GM10266 (cell line): ENCODE measurements around the gene FAM111B.
"Not testable (repeated sequence)": the region's sequence is repeated elsewhere in the genome, so short reads cannot be mapped to it uniquely, and the experiment has no call there.

ENCODE experiments used
- DNase-seq: peaks from one replicate; pipeline ENCODE4 v3.0.0; 2012; ENCODE audit errors: extremely low spot score
- TF ChIP-seq, protein P1 (sequence below): IDR thresholded peaks from 2 replicates; pipeline ENCODE4 v1.5.1; 2012; ENCODE audit warnings: mild to moderate bottlenecking, low read depth; ENCODE audit not compliant: control insufficient read depth, insufficient read depth; ENCODE audit errors: missing control alignments

Gene FAM111B, protein sequence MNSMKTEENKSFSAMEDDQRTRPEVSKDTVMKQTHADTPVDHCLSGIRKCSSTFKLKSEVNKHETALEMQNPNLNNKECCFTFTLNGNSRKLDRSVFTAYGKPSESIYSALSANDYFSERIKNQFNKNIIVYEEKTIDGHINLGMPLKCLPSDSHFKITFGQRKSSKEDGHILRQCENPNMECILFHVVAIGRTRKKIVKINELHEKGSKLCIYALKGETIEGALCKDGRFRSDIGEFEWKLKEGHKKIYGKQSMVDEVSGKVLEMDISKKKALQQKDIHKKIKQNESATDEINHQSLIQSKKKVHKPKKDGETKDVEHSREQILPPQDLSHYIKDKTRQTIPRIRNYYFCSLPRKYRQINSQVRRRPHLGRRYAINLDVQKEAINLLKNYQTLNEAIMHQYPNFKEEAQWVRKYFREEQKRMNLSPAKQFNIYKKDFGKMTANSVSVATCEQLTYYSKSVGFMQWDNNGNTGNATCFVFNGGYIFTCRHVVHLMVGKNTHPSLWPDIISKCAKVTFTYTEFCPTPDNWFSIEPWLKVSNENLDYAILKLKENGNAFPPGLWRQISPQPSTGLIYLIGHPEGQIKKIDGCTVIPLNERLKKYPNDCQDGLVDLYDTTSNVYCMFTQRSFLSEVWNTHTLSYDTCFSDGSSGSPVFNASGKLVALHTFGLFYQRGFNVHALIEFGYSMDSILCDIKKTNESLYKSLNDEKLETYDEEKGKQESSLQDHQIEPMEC

DNA sequence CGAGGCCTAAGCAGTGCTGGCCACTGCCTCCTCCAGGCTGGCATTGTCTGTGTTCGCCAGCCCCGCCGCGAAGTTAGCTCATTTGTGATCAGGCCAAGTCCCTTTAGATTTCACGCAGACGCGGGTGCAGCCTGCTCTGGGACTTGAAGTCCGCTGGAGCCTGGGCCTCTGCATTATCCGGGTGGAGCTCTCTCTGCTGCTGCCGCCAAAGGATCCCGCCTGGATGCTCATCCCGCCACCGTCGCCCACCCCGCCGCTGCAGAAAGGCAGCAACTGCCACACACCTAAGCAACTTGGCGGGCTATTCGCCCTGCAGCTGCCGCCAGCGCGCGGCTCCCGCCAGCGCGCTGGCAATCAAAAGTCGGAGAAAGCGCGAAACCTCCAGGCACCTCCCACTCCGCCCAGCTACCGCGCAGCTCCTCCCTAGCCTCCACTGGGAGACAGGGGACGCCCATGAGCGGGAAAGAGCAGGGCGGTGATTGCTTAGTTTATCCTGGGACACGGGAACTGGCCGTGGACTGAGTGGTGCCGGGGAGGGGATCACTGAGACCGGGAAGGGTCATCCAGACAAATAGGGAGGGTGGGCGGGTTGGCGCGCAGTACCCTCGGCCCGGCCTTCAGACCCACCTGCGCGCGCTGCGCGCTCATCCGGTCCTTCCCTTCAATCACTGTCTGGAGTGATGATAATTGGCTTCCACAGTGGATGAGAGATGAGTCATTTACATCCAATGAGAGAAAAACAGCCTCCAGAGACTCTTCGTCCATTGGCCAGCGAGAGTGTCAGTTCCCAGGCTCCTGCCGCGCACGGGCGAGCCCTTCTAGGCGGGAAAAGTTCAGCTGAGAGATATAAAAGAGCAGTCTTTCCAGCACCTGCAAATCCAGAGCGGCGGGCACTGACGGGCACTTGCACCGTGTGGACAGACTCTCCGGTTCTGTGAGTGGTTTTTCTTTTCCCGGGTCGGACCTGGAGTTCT is at the start of gene FAM111B:
FAM111B (plus strand) TSS at position 875 of the 974 bp plus-strand sequence. CDS start 2,389 bp downstream, outside the sequence.
- TF ChIP-seq, protein P1, sequence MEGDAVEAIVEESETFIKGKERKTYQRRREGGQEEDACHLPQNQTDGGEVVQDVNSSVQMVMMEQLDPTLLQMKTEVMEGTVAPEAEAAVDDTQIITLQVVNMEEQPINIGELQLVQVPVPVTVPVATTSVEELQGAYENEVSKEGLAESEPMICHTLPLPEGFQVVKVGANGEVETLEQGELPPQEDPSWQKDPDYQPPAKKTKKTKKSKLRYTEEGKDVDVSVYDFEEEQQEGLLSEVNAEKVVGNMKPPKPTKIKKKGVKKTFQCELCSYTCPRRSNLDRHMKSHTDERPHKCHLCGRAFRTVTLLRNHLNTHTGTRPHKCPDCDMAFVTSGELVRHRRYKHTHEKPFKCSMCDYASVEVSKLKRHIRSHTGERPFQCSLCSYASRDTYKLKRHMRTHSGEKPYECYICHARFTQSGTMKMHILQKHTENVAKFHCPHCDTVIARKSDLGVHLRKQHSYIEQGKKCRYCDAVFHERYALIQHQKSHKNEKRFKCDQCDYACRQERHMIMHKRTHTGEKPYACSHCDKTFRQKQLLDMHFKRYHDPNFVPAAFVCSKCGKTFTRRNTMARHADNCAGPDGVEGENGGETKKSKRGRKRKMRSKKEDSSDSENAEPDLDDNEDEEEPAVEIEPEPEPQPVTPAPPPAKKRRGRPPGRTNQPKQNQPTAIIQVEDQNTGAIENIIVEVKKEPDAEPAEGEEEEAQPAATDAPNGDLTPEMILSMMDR = no peak

DNA sequence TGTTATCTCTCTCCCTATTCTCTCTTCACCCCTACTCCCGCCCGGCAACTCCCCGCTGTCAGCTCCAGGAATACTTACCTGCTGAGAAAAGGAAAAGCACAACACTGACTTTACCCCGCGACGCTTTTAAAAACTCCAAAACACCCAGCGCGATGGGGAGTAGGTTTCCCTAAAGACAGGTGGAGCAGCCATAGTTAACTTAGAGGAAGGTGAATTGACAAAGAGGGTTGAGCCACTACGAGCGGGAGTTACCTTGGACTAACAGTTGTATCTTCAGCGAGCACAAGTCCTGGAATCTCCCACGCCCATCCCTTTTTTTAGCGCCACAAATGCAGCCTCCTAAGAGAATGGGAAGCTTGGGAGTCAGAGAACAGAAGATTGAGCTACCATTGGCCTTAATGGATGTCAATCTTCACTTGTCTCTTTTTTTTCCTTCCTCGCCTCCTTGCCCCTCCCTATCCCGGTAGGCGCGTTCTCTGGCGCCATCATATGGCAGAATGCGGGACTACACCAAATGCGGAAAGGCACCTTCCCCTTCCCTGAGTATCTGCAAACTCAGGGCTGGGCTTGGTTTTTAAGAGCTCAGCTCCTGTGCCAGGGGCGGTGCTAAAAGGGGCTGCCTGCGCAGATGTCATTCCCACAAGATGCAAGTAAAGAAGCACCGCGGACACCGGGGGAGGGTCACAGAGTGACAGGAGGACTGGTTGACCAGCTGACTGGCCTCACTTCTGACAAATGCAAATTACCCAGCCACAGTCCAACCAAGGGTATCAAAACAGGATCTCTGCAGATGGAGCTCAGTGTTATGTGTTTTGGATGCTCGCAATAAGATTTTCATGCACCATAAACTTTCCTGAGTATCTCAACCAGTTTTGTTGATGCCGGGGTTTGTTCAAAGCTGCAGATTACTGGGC is 48.7 kb upstream of the FAM111B start:
- DNase-seq = peak; percentile 92

More for the DNA sequence above, at the start of gene FAM111B:
- DNase-seq = peak; percentile 78

DNA sequence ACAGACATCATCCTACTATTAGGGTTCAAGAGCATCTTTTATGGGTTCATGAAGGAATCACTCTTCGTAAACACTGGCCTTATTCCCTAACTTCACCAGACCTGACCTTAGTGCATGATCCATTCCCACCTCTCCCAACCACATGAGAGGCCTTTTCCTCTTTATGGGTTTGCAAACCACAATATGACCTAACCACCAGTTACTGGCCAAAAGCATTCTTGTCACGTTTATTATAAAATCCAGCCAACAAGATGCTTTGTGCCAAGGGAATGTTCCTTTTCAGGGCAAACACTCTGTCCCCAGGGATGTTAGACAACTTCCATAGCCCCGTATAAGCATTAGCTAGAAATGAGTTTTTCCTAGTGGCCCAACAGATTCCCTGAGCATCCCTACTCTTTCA is 46.9 kb upstream of the FAM111B start:
- not testable (repeated sequence) for DNase-seq

More for the DNA sequence above, 48.7 kb upstream of the FAM111B start:
- TF ChIP-seq, protein P1 = peak; percentile 96

DNA sequence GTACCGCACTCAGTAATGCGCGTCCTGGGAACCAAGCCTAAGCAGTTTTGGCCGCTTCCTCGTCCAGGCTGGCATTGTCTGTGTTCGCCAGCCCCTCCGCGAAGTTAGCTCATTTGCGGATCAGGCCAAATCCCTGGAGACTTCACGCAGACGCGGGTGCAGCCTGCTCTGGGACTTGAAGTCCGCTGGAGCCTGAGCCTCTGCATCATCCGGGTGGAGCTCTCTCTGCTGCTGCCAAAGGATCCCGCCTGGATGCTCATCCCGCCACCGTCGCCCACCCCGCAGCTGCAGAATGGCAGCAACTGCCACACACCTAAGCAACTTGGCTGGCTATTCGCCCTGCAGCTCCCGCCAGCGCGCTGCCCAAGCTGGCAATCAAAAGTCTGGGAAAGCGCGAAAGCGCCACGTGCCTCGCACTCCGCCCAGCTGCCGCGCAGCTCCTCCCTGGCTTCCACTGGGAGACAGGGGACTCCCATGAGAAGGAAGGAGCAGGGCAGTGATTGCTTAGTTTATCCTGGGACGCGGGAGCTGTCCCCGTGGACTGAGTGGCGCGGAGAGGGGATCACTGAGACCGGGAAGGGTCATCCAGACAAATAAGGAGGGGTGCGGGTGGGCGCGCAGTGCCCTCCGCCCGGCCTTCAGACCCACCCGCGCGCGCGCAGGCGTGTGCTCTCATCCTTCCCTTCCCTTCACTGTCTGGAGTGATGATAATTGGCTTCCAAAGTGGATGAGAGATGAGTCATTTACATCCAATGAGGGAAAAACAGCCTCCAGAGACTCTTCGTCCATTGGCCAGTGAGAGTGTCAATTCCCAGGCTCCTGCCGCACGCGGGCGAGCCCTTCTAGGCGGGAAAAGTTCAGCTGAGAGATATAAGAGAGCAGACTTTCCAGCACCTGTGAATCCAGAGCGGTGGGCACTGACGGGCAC is 44.2 kb upstream of the FAM111B start:
- no peak for DNase-seq
- TF ChIP-seq, protein P1 = no peak

DNA sequence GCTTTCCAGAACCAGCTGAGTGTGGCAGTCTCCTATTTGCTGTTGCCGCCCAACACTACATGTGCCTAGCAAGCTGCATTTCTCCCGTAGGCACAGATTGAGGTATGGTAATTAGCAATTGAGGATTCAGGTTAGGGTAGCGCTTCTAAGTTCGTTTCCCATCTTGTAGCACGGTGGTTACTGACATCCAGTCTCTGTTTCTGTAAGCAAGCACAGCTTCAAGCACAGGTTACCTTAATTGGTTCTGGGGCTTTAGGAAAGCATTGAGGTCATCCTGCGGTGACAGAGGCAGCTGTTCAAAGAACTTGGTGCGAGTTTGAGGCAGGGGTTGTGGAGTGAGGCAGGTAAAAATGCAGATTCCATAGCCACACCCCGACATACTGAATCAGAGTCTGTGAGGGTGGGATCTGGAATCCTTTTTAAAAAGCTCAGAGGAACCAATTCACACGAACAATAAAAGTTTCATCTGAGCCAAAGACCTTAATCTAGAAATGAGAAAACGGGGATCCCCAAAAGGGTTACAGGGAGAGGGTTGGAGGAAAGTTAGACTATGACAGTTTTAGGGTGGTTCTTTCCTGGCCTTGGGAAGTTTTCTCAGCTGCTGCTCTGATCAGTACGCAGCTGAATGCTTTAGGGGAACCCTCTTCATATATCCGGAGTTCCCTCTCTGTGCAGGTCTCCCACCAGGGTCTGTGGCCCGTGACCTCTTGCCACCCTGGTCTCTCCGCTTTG is 42.9 kb upstream of the FAM111B start:
- not testable (repeated sequence) for DNase-seq

DNA sequence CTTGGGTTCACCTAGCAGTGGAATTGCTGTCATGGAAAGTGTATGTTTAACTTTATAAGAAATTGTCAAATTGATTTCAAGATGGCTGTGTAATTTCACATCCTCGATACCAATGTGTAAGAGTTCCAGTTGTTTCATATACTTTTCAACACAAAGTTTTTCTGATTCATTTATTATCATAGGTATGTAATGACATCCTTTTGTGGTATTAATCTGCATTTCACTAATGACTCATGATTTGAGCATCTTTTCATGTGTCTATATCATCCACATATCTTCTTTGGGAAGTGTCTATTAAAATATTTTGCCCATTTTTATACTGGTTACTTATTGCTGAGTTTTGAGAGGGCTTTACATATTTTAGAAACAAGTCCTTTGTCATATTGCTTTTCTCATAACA is 38.0 kb upstream of the FAM111B start:
- TF ChIP-seq, protein P1 = no peak
- no peak for DNase-seq
